Transverse colon (tissue), 4 donors: ENCODE data around the gene EIF3B. TPM values are rescaled to one million over a fixed set of nuclear protein-coding genes. Genes with fewer than 3 reads are reported as not detected.
"Not testable (repeated sequence)": the region's sequence is repeated elsewhere in the genome, so short reads cannot be mapped to it uniquely, and the experiment has no call there.

Source experiments
- DNase-seq: peaks from one replicate; pipeline ENCODE4 v3.0.0-alpha.2; 2019
- H3K27ac ChIP-seq, 4 donors: fragments of 200-600 bp; sonication (generic); 2 replicates each; pipeline ENCODE4 v1.5.1; 2016 to 2018; ENCODE audit warnings: inconsistent platforms in 4 of 4
- H3K27me3 ChIP-seq: fragments of 200-600 bp; sonication (generic); 2 replicates; pipeline ENCODE4 v1.5.1; 2017; ENCODE audit warnings: inconsistent platforms
- H3K36me3 ChIP-seq, 4 donors: fragments of 200-600 bp; sonication (generic); 2 replicates each; pipeline ENCODE4 v1.5.1; 2017 to 2019; ENCODE audit warnings: inconsistent platforms in 4 of 4
- H3K4me1 ChIP-seq, 4 donors: fragments of 200-600 bp; sonication (generic); 2 replicates each; pipeline ENCODE4 v1.5.1; 2017 to 2020; ENCODE audit warnings: inconsistent platforms in 4 of 4
- H3K4me3 ChIP-seq, 4 donors: fragments of 200-600 bp; sonication (generic); 1 replicate in 1 of 4; 2 replicates in 3 of 4; pipeline versions ENCODE4 v1.5.1 to v1.6.1; 2017 to 2019; ENCODE audit warnings: inconsistent platforms in 4 of 4
- H3K9me3 ChIP-seq, 2 donors: fragments of 200-600 bp; sonication (generic); 2 replicates each; pipeline ENCODE4 v1.5.1; 2017 to 2019; ENCODE audit warnings: inconsistent platforms in 2 of 2
- CTCF ChIP-seq, 5 experiments: fragments of 200-600 bp in 3 of 5; fragments of 450-650 bp in 2 of 5; sonication (generic) in 3 of 5; IDR thresholded peaks; 1 replicate in 2 of 5; 2 replicates in 3 of 5; pipeline ENCODE4 v1.5.1; 2016 to 2017; ENCODE audit warnings: antibody characterized with exemption in 5 of 5, inconsistent platforms in 3 of 5, mild to moderate bottlenecking in 2 of 5, moderate library complexity in 1 of 5
- EP300 ChIP-seq: sonication (generic); formaldehyde crosslinking; IDR thresholded peaks from one replicate; pipeline ENCODE4 v1.6.1; 2017; ENCODE audit warnings: antibody characterized with exemption, low read depth
- POLR2A ChIP-seq: fragments of 450-650 bp; IDR thresholded peaks from one replicate; pipeline ENCODE4 v1.6.1; 2016; ENCODE audit warnings: antibody characterized with exemption, mild to moderate bottlenecking, moderate library complexity
- POLR2AphosphoS5 ChIP-seq, 3 donors: sonication (generic); formaldehyde crosslinking; IDR thresholded peaks; one replicate each; pipeline ENCODE4 v1.6.1; 2016; ENCODE audit warnings: antibody characterized with exemption in 3 of 3
- WGBS, 2 donors: methylation state at CpG; one replicate each; pipeline ENCODE4 v1.1.5; 2018; ENCODE audit warnings: low coverage in 1 of 2; 5-methylcytosine and 5-hydroxymethylcytosine counted together
- in situ Hi-C, 4 donors: fragments of 200-750 bp; cut with MboI; loops; one replicate each; pipeline versions ENCODE4 v1.15.0 to v1.15.1; 2017; ENCODE audit warnings: low sequenced_read_pairs in 3 of 4, low pct_ligation_motif_present in 1 of 4, low pct_unique_long_range_greater_than_20kb in 1 of 4
- intact Hi-C: fragments of 100-400 bp; cut with DNase I; formaldehyde crosslinking; loops from one replicate; pipeline ENCODE4 v1.15.1; 2023; ENCODE audit warnings: low total_unique reads
- total RNA-seq, 4 donors: library from RNA; depleted of rRNA; stranded (reverse); fragments of >200 nt; gene quantifications; one replicate each; pipeline ENCODE4 v1.1.0, GENCODE V29; 2016

Gene EIF3B
- total RNA-seq, 4 donors from 2014 or later = 75.4 to 201 (median 90.6) TPM

- Histone ChIP-seq H3K9me3 (no peaks in the 10 kb centered on the region), H3K36me3 (peaks cover 0 to 75% (median 38%) of the 10 kb centered on the region in 4 donors), H3K4me3 (no peak overlapping the region), H3K4me1 (no peaks in the 10 kb centered on the region), H3K27me3 (no peaks in the 10 kb centered on the region), H3K27ac (no peak overlapping the region)
- in situ Hi-C loops (loop anchor here in 2 of 4 donors (25.0 kb wide), 1 partner anchor 137 kb away; the partner anchor contains the start of genes MAD1L1 (in 2 of the 2), MRM2 (in 2 of the 2) and NUDT1 (in 2 of the 2)), intact Hi-C loops (no loop called here)
- no peak for DNase-seq
- no peak for TF ChIP-seq POLR2AphosphoS5 (IDR thresholded peaks at IDR 0.05)
- TF ChIP-seq EP300 = no peak
- WGBS, 2 donors = 95 to 100% methylated on average over 2 to 18 of the region's 18 CpGs
These were observed 19.8 kb downstream of the EIF3B start for GRCh38 chr7:2374401-2374800.

- H3K27ac ChIP-seq = no peak overlapping the region
- DNase-seq = no peak
- no peaks in the 10 kb centered on the region for H3K4me1 ChIP-seq
- TF ChIP-seq POLR2A = no peak
- no peak for TF ChIP-seq EP300
- no peak for TF ChIP-seq POLR2AphosphoS5 (IDR thresholded peaks at IDR 0.05)
- no peak for TF ChIP-seq CTCF (IDR thresholded peaks at IDR 0.05)
- in situ Hi-C loops (loop anchor here in 2 of 4 donors (25.0 kb wide), 1 partner anchor 138 kb away; the partner anchor contains the start of genes MAD1L1 (in 2 of the 2), MRM2 (in 2 of the 2) and NUDT1 (in 2 of the 2)), intact Hi-C loops (no loop called here)
- no peak overlapping the region for H3K4me3 ChIP-seq
- H3K36me3 ChIP-seq = peaks cover 0 to 74% (median 38%) of the 10 kb centered on the region in 4 donors
- no peaks in the 10 kb centered on the region for H3K27me3 ChIP-seq
- WGBS, 2 donors = 91 to 95% methylated on average over 12 to 24 of the region's 26 CpGs
- H3K9me3 ChIP-seq = no peaks in the 10 kb centered on the region
These were observed 20.5 kb downstream of the EIF3B start for GRCh38 chr7:2374830-2375728.

- H3K36me3 ChIP-seq = peaks cover 0 to 73% (median 35%) of the 10 kb centered on the region in 4 donors
- WGBS, 2 donors = 93% methylated on average over 27 of the region's 27 CpGs; no CpG with 5 or more reads in 1 of the 2 donors
- H3K4me3 ChIP-seq = no peak overlapping the region
- intact Hi-C loops = no loop called here
- in situ Hi-C loops = no loop called here
- no peak for DNase-seq
- no peaks in the 10 kb centered on the region for H3K9me3 ChIP-seq
- no peak overlapping the region for H3K27ac ChIP-seq
- H3K27me3 ChIP-seq = no peaks in the 10 kb centered on the region
- H3K4me1 ChIP-seq = no peaks in the 10 kb centered on the region
- TF ChIP-seq CTCF (IDR thresholded peaks at IDR 0.05) (no peak), POLR2A (no peak), EP300 (no peak), POLR2AphosphoS5 (IDR thresholded peaks at IDR 0.05) (no peak)
These were observed 21.9 kb downstream of the EIF3B start for GRCh38 chr7:2376351-2377154.

- H3K4me1 ChIP-seq, in situ Hi-C loops, H3K27ac ChIP-seq, H3K9me3 ChIP-seq, intact Hi-C loops, H3K27me3 ChIP-seq, DNase-seq, H3K4me3 ChIP-seq: not testable (repeated sequence)
- 85 to 97% methylated on average over 12 of the region's 18 CpGs for WGBS, 2 donors
- H3K36me3 ChIP-seq = peaks cover 0 to 67% (median 30%) of the 10 kb centered on the region in 4 donors
These were observed 22.9 kb downstream of the EIF3B start for GRCh38 chr7:2377492-2377891.

- peaks cover 0 to 63% (median 27%) of the 10 kb centered on the region in 4 donors for H3K36me3 ChIP-seq
- H3K9me3 ChIP-seq, H3K4me1 ChIP-seq, in situ Hi-C loops, DNase-seq, H3K4me3 ChIP-seq, H3K27me3 ChIP-seq, H3K27ac ChIP-seq: not testable (repeated sequence)
- 93 to 96% methylated on average over 5 to 18 of the region's 18 CpGs for WGBS, 2 donors
- intact Hi-C loops = loop anchor here (2.0 kb wide), 1 partner anchor 533 kb away; no protein-coding TSS in a partner anchor
These were observed 23.5 kb downstream of the EIF3B start for GRCh38 chr7:2378125-2378524.
